ENCODE measurements around the gene HOXA6.

HOXA6 gene

GRCh38 chr7:27098578-27099451 lies 48.8 kb downstream of the HOXA6 start:
- peak; percentile 16 for DNase-seq (ENCODE audit: low read depth, low spot score)

GRCh38 chr7:27097686-27098577 lies 49.6 kb downstream of the HOXA6 start:
- peak; percentile 13 for DNase-seq (ENCODE audit: low read depth, low spot score)

- DNase-seq (ENCODE audit: low read depth, low spot score): peak; percentile 7
Measured at GRCh38 chr7:27096768-27097514, 50.6 kb downstream of the HOXA6 start.

GRCh38 chr7:27095897-27096767 lies 51.4 kb downstream of the HOXA6 start, which contains the start of gene HOXA1:
Gene HOXA1, minus strand, starts transcription at chr7:27096000. Its CDS starts 88 bp downstream, at chr7:27095912.
- peak; percentile 60 for DNase-seq (ENCODE audit: low read depth, low spot score)
